SK-N-SH treated with all-trans-retinoic acid at 6 μM for 48 hours (cell line): ENCODE measurements around the gene POU2F3.

Source experiments
- ARNTL ChIP-seq: fragments of 450-650 bp; formaldehyde crosslinking; IDR thresholded peaks from 2 replicates; pipeline ENCODE4 v1.5.0; 2020; ENCODE audit warnings: low read depth, mild to moderate bottlenecking, moderate library complexity, borderline replicate concordance
- CREB5 ChIP-seq: fragments of 250-450 bp; sonication (Bioruptor Pico); IDR thresholded peaks from 2 replicates; pipeline ENCODE4 v1.5.1; 2020; ENCODE audit warnings: low read depth, mild to moderate bottlenecking, moderate library complexity
- CSRNP3 ChIP-seq: fragments of 250-450 bp; sonication (Bioruptor Pico); IDR thresholded peaks from 2 replicates; pipeline ENCODE4 v1.5.1; 2021; ENCODE audit warnings: mild to moderate bottlenecking, moderate library complexity
- GLIS3 ChIP-seq: fragments of 250-450 bp; sonication (Bioruptor Pico); IDR thresholded peaks from 2 replicates; pipeline ENCODE4 v1.5.0; 2020; ENCODE audit warnings: mild to moderate bottlenecking, moderate library complexity
- PATZ1 ChIP-seq: fragments of 250-450 bp; sonication (Bioruptor Pico); IDR thresholded peaks from 2 replicates; pipeline ENCODE4 v1.8.0; 2020; ENCODE audit warnings: mild to moderate bottlenecking, moderate library complexity, borderline replicate concordance
- RARB ChIP-seq: fragments of 250-450 bp; sonication (Bioruptor Pico); IDR thresholded peaks from 2 replicates; pipeline ENCODE4 v1.8.0; 2021; ENCODE audit warnings: mild to moderate bottlenecking, moderate library complexity
- TCF4 ChIP-seq: fragments of 250-450 bp; sonication (Bioruptor Pico); IDR thresholded peaks from 2 replicates; pipeline ENCODE4 v1.8.0; 2021; ENCODE audit warnings: mild to moderate bottlenecking, moderate library complexity, borderline replicate concordance
- TSHZ2 ChIP-seq: fragments of 250-450 bp; sonication (Bioruptor Pico); IDR thresholded peaks from 2 replicates; pipeline ENCODE4 v1.5.0; 2020; ENCODE audit warnings: mild to moderate bottlenecking, moderate library complexity
- ZFP3 ChIP-seq: fragments of 250-450 bp; sonication (Bioruptor Pico); IDR thresholded peaks from 2 replicates; pipeline ENCODE4 v1.5.0; 2020; ENCODE audit warnings: mild to moderate bottlenecking, moderate library complexity
- ZNF565 ChIP-seq: fragments of 450-650 bp; formaldehyde crosslinking; conservative IDR thresholded peaks from 2 replicates; pipeline ENCODE4 v1.5.0; 2020; ENCODE audit warnings: low read depth, mild to moderate bottlenecking, moderate library complexity
- ZNF70 ChIP-seq: fragments of 450-650 bp; formaldehyde crosslinking; IDR thresholded peaks from 2 replicates; pipeline ENCODE4 v1.5.0; 2020; ENCODE audit warnings: mild to moderate bottlenecking, moderate library complexity

GRCh38 chr11:120203626-120204025 lies 36.3 kb upstream of the POU2F3 start:
- TF ChIP-seq ARNTL (CRISPR knock-in tag) (no peak), TSHZ2 (CRISPR knock-in tag) (no peak), RARB (CRISPR knock-in tag) (no peak), PATZ1 (CRISPR knock-in tag) (no peak), TCF4 (CRISPR knock-in tag) (no peak), CREB5 (CRISPR knock-in tag) (no peak), CSRNP3 (CRISPR knock-in tag) (no peak), ZNF565 (CRISPR knock-in tag) (no peak), ZFP3 (CRISPR knock-in tag) (no peak), ZNF70 (CRISPR knock-in tag) (no peak), GLIS3 (CRISPR knock-in tag) (no peak)
